ENCODE measurements around the gene ELAVL1. TPM values are rescaled to one million over a fixed set of nuclear protein-coding genes. Genes with fewer than 3 reads are reported as not detected.

Gene ELAVL1
- total and polyA plus RNA-seq, 2 experiments from 2014 or later = 81.6 to 143 TPM

GRCh38 chr19:8020681-8021080, 15.2 kb upstream of the ELAVL1 start:
- Mint-ChIP-seq H3K27ac (no peak overlapping the region), H3K9me3 (peaks cover 3% of the 10 kb centered on the region; the same call in 1 of the 3 replicates), H3K27me3 (ENCODE audit: insufficient read depth, low read depth, poor library complexity) (peaks cover 13% of the 10 kb centered on the region), H3K36me3 (ENCODE audit: low read depth) (no peaks in the 10 kb centered on the region), H3K4me1 (no peaks in the 10 kb centered on the region), H3K4me3 (no peak overlapping the region; the same call in 2 of the 3 replicates)
- no peaks in the 10 kb centered on the region for H3K27me3 ChIP-seq (ENCODE audit: insufficient read depth)
- no peaks in the 10 kb centered on the region for H3K4me1 ChIP-seq (ENCODE audit: insufficient read depth)
- no peaks in the 10 kb centered on the region for H3K79me2 ChIP-seq (replicated peaks; ENCODE audit: insufficient read depth)
- H3K9me2 ChIP-seq (ENCODE audit: insufficient read depth) = no peaks in the 10 kb centered on the region
- no peak for TF ChIP-seq POLR2AphosphoS5 (IDR thresholded peaks at IDR 0.05; ENCODE audit: low read depth)
- H3F3A ChIP-seq (replicated peaks; ENCODE audit: low read depth) = no peaks in the 10 kb centered on the region
- H3K27ac ChIP-seq (ENCODE audit: low read depth) = no peak overlapping the region; the same call in 1 of the 2 replicates
- H3K36me3 ChIP-seq (ENCODE audit: insufficient read depth) = no peaks in the 10 kb centered on the region
- ATAC-seq = no peak
- H4K20me1 ChIP-seq (replicated peaks; ENCODE audit: insufficient read depth) = no peaks in the 10 kb centered on the region
- H3K4me2 ChIP-seq = no peak overlapping the region
- DNase-seq (ENCODE audit: low spot score) = no peak
- H3K4me3 ChIP-seq = no peak overlapping the region
- no peak overlapping the region for H2AFZ ChIP-seq

- peaks cover 3% of the 10 kb centered on the region; the same call in 1 of the 3 replicates for H3K9me3 Mint-ChIP-seq
- peaks cover 9% of the 10 kb centered on the region for H3K27me3 Mint-ChIP-seq (ENCODE audit: insufficient read depth, low read depth, poor library complexity)
- Histone ChIP-seq H3K79me2 (replicated peaks; ENCODE audit: insufficient read depth) (no peaks in the 10 kb centered on the region), H3K9me2 (ENCODE audit: insufficient read depth) (no peaks in the 10 kb centered on the region), H3K4me3 (no peak overlapping the region), H4K20me1 (replicated peaks; ENCODE audit: insufficient read depth) (no peaks in the 10 kb centered on the region), H3K27me3 (ENCODE audit: insufficient read depth) (no peaks in the 10 kb centered on the region), H3K27ac (ENCODE audit: low read depth) (no peak overlapping the region), H2AFZ (no peak overlapping the region), H3F3A (replicated peaks; ENCODE audit: low read depth) (0 out of 2 replicates have a peak, but pooled peaks cover 3% of the 10 kb centered on the region), H3K4me1 (ENCODE audit: insufficient read depth) (no peaks in the 10 kb centered on the region), H3K4me2 (no peak overlapping the region), H3K36me3 (ENCODE audit: insufficient read depth) (no peaks in the 10 kb centered on the region)
- TF ChIP-seq CTCF (conservative IDR thresholded peaks at IDR 0.05; ENCODE audit: low read depth in 2 of 2) (peak; percentile 49 to 72), ZNF114 (CRISPR knock-in tag; IDR thresholded peaks at IDR 0.05) (no peak)
- peak; percentile 83 for ATAC-seq
- DNase-seq (ENCODE audit: low spot score) = peak; percentile 47
- no peak overlapping the region; the same call in 1 of the 2 replicates for H3K27ac Mint-ChIP-seq
- no peak overlapping the region for H3K4me3 Mint-ChIP-seq
- no peaks in the 10 kb centered on the region for H3K36me3 Mint-ChIP-seq (ENCODE audit: low read depth)
- no peaks in the 10 kb centered on the region for H3K4me1 Mint-ChIP-seq
Measured at GRCh38 chr19:8017808-8018207, 12.4 kb upstream of the ELAVL1 start.

- no peaks in the 10 kb centered on the region; the same call in 2 of the 3 replicates for H3K9me3 Mint-ChIP-seq
- H3K27ac ChIP-seq (ENCODE audit: low read depth) = peak overlapping the region; percentile 72
- TF ChIP-seq STAT1 (IDR thresholded peaks at IDR 0.05; ENCODE audit: unreplicated experiment) (no peak), EZH2 (IDR thresholded peaks at IDR 0.05; ENCODE audit: low read depth, unreplicated experiment) (no peak), ZNF462 (CRISPR knock-in tag; IDR thresholded peaks at IDR 0.05) (no peak), ZNF114 (CRISPR knock-in tag; IDR thresholded peaks at IDR 0.05) (no peak), EZH2phosphoT487 (IDR thresholded peaks at IDR 0.05; ENCODE audit: unreplicated experiment) (no peak), POLR2AphosphoS5 (IDR thresholded peaks at IDR 0.05; ENCODE audit: low read depth) (no peak)
Measured at GRCh38 chr19:8004723-8005513, 523 bp downstream of the ELAVL1 start.

More at GRCh38 chr19:8004723-8005513, 523 bp downstream of the ELAVL1 start:
- peak overlapping the region; percentile 99 for H3K4me2 ChIP-seq
- H2AFZ ChIP-seq = no peak overlapping the region
- peaks cover 35% of the 10 kb centered on the region for H3K4me1 Mint-ChIP-seq
- H3F3A ChIP-seq (replicated peaks; ENCODE audit: low read depth) = peaks cover 20% of the 10 kb centered on the region
- peak overlapping the region; percentile 90 for H3K4me3 ChIP-seq
- H3K27me3 ChIP-seq (ENCODE audit: insufficient read depth) = no peaks in the 10 kb centered on the region
- ATAC-seq = no peak
- no peaks in the 10 kb centered on the region for H3K36me3 ChIP-seq (ENCODE audit: insufficient read depth)
- peaks cover 54% of the 10 kb centered on the region for H3K79me2 ChIP-seq (replicated peaks; ENCODE audit: insufficient read depth)
- peaks cover 29% of the 10 kb centered on the region for H3K36me3 Mint-ChIP-seq (ENCODE audit: low read depth)
- peak overlapping the region; percentile 99 for H3K4me3 Mint-ChIP-seq
- peaks cover 41% of the 10 kb centered on the region for H4K20me1 ChIP-seq (replicated peaks; ENCODE audit: insufficient read depth)
- DNase-seq (ENCODE audit: low spot score) = peak; percentile 18
- peaks cover 20% of the 10 kb centered on the region for H3K4me1 ChIP-seq (ENCODE audit: insufficient read depth)
- H3K27me3 Mint-ChIP-seq (ENCODE audit: insufficient read depth, low read depth, poor library complexity) = peaks cover 17% of the 10 kb centered on the region
- no peaks in the 10 kb centered on the region for H3K9me2 ChIP-seq (ENCODE audit: insufficient read depth)
- peak overlapping the region; percentile 94 for H3K27ac Mint-ChIP-seq
